ENCODE results near the gene KDM4C.

KDM4C gene

GRCh38 chr9:7115606-7116005 is 357.8 kb downstream of the KDM4C start:
- peak; percentile 17 for DNase-seq

- peak; percentile 78 for DNase-seq
Observed at GRCh38 chr9:7117676-7118561, 360.1 kb downstream of the KDM4C start.

GRCh38 chr9:7118633-7119032 is 360.9 kb downstream of the KDM4C start:
- no peak for DNase-seq

GRCh38 chr9:7119612-7120011 is 361.8 kb downstream of the KDM4C start:
- DNase-seq: no peak

GRCh38 chr9:7121055-7121454 is 363.3 kb downstream of the KDM4C start:
- DNase-seq: no peak

GRCh38 chr9:7121664-7122063 is 363.9 kb downstream of the KDM4C start:
- no peak for DNase-seq

- DNase-seq: no peak
Observed at GRCh38 chr9:7123743-7124142, 366.0 kb downstream of the KDM4C start.

- DNase-seq: no peak
Observed at GRCh38 chr9:7125231-7125630, 367.5 kb downstream of the KDM4C start.

- DNase-seq: no peak
Observed at GRCh38 chr9:7129391-7129790, 371.6 kb downstream of the KDM4C start.

- peak; percentile 10 for DNase-seq
Observed at GRCh38 chr9:7130266-7130820, 372.6 kb downstream of the KDM4C start.

- DNase-seq: no peak
Observed at GRCh38 chr9:7132605-7133004, 374.8 kb downstream of the KDM4C start.

- no peak for DNase-seq
Observed at GRCh38 chr9:7135735-7136134, 378.0 kb downstream of the KDM4C start.

- DNase-seq: no peak
Observed at GRCh38 chr9:7137040-7137439, 379.3 kb downstream of the KDM4C start.

- DNase-seq: no peak
Observed at GRCh38 chr9:7137571-7137970, 379.8 kb downstream of the KDM4C start.

- no peak for DNase-seq
Observed at GRCh38 chr9:7139886-7140285, 382.1 kb downstream of the KDM4C start.

GRCh38 chr9:7140401-7140800 is 382.6 kb downstream of the KDM4C start:
- no peak for DNase-seq

- DNase-seq: no peak
Observed at GRCh38 chr9:7143645-7144200, 385.9 kb downstream of the KDM4C start.

- DNase-seq: no peak
Observed at GRCh38 chr9:7144265-7145046, 386.7 kb downstream of the KDM4C start.

- no peak for DNase-seq
Observed at GRCh38 chr9:7145361-7146069, 387.7 kb downstream of the KDM4C start.

GRCh38 chr9:7146582-7146981 is 388.8 kb downstream of the KDM4C start:
- DNase-seq: no peak

- DNase-seq: no peak
Observed at GRCh38 chr9:7147121-7148090, 389.6 kb downstream of the KDM4C start.

Data from fibroblast of skin of right quadriceps (primary cell).